H1 (cell line): Measurements from ENCODE around the gene ACO1.

Source experiments
- CTCF ChIP-seq, 3 experiments: IDR thresholded peaks; 1 replicate in 2 of 3; 2 replicates in 1 of 3; pipeline versions ENCODE4 v1.5.1 to v1.6.1; 2011; ENCODE audit warnings: low read length in 3 of 3, mild to moderate bottlenecking in 3 of 3, inconsistent platforms in 2 of 3, low read depth in 1 of 3, moderate library complexity in 1 of 3; ENCODE audit not compliant: insufficient read depth in 1 of 3; ENCODE audit errors: control extremely low read depth in 1 of 3
- EP300 ChIP-seq, 2 experiments: IDR thresholded peaks; 1 replicate in 1 of 2; 2 replicates in 1 of 2; pipeline ENCODE4 v1.6.1; 2011 to 2012; ENCODE audit warnings: low read depth in 2 of 2, low read length in 2 of 2, mild to moderate bottlenecking in 2 of 2, borderline replicate concordance in 1 of 2, inconsistent platforms in 1 of 2, moderate library complexity in 1 of 2
- FOSL1 ChIP-seq: IDR thresholded peaks from 2 replicates; pipeline ENCODE4 v1.6.1; 2011; ENCODE audit warnings: mild to moderate bottlenecking, low read depth, low read length, moderate library complexity; ENCODE audit not compliant: insufficient read depth
- MAFK ChIP-seq: IDR thresholded peaks from 2 replicates; pipeline ENCODE4 v1.6.1; 2012; ENCODE audit warnings: low read depth, mild to moderate bottlenecking, improper control_type of control experiment, low read length
- PHF8 ChIP-seq: fragments of 200-600 bp; sonication (generic); conservative IDR thresholded peaks from 2 replicates; pipeline ENCODE4 v1.7.1; 2012; ENCODE audit warnings: low read depth, mild to moderate bottlenecking, inconsistent platforms, low read length, moderate library complexity
- POLR2AphosphoS5 ChIP-seq: IDR thresholded peaks from 2 replicates; pipeline ENCODE4 v1.6.1; 2011; ENCODE audit warnings: low read depth, low read length
- RAD21 ChIP-seq, 2 experiments: IDR thresholded peaks in 1 of 2; conservative IDR thresholded peaks in 1 of 2; 2 replicates each; pipeline ENCODE4 v1.6.1; 2011; ENCODE audit warnings: low read depth in 2 of 2, low read length in 2 of 2, improper control_type of control experiment in 1 of 2, inconsistent platforms in 1 of 2, mild to moderate bottlenecking in 1 of 2, moderate library complexity in 1 of 2
- SP2 ChIP-seq: IDR thresholded peaks from 2 replicates; pipeline ENCODE4 v1.6.1; 2012; ENCODE audit warnings: mild to moderate bottlenecking, low read length, inconsistent platforms
- TAF1 ChIP-seq: IDR thresholded peaks from 2 replicates; pipeline ENCODE4 v1.6.1; 2011; ENCODE audit warnings: mild to moderate bottlenecking, low read depth, low read length
- ZNF274 ChIP-seq: IDR thresholded peaks from 2 replicates; pipeline ENCODE4 v1.7.0; 2012; ENCODE audit warnings: low read length, borderline replicate concordance; ENCODE audit errors: extremely low read depth

- TF ChIP-seq CTCF (IDR thresholded peaks at IDR 0.05; ENCODE audit: control extremely low read depth in 1 of 3, insufficient read depth in 1 of 3, low read depth in 1 of 3, low read length in 3 of 3) (no peak), PHF8 (no peak), EP300 (IDR thresholded peaks at IDR 0.05; ENCODE audit: borderline replicate concordance in 1 of 2, low read depth in 2 of 2, low read length in 2 of 2) (no peak), SP2 (no peak), RAD21 (IDR thresholded peaks at IDR 0.05 in 1 of 2, conservative IDR thresholded peaks at IDR 0.05 in 1 of 2; ENCODE audit: low read depth in 2 of 2, low read length in 2 of 2) (no peak), FOSL1 (no peak), ZNF274 (no peak), POLR2AphosphoS5 (no peak), MAFK (no peak), TAF1 (no peak)
Observed at GRCh38 chr9:32454280-32454679, 69.8 kb downstream of the ACO1 start.
